Brain microvascular endothelial cell (primary cell): Measurements from ENCODE around the gene AHNAK2.

Experiments used
- DNase-seq: peaks from one replicate; pipeline ENCODE4 v3.0.0-alpha.2; 2020
- H3K27ac ChIP-seq: fragments of 250-450 bp; sonication (Bioruptor Pico); 2 replicates; pipeline ENCODE4 v1.5.1; 2020; ENCODE audit warnings: mild to moderate bottlenecking, moderate library complexity
- H3K27me3 ChIP-seq: fragments of 250-450 bp; sonication (Bioruptor Pico); replicated peaks from 2 replicates; pipeline ENCODE4 v1.5.1; 2020; ENCODE audit warnings: mild to moderate bottlenecking
- H3K36me3 ChIP-seq: fragments of 250-450 bp; sonication (Bioruptor Pico); replicated peaks from 2 replicates; pipeline ENCODE4 v1.5.1; 2020; ENCODE audit warnings: mild to moderate bottlenecking
- H3K4me3 ChIP-seq: 2 replicates; pipeline ENCODE4 v1.5.1; 2011; ENCODE audit warnings: low read depth, mild to moderate bottlenecking, control low read depth, low read length, moderate library complexity
- in situ Hi-C: cut with HindIII; loops from 2 replicates; pipeline ENCODE4 v1.10.0; 2017; ENCODE audit warnings: low sequenced_read_pairs, low pct_ligation_motif_present
- TF ChIP-seq, protein P1 (sequence below): IDR thresholded peaks from 2 replicates; pipeline ENCODE4 v1.5.1; 2011; ENCODE audit warnings: low read depth, mild to moderate bottlenecking, moderate library complexity, low read length, control low read depth, inconsistent platforms; ENCODE audit errors: missing control alignments

The AHNAK2 gene

DNA sequence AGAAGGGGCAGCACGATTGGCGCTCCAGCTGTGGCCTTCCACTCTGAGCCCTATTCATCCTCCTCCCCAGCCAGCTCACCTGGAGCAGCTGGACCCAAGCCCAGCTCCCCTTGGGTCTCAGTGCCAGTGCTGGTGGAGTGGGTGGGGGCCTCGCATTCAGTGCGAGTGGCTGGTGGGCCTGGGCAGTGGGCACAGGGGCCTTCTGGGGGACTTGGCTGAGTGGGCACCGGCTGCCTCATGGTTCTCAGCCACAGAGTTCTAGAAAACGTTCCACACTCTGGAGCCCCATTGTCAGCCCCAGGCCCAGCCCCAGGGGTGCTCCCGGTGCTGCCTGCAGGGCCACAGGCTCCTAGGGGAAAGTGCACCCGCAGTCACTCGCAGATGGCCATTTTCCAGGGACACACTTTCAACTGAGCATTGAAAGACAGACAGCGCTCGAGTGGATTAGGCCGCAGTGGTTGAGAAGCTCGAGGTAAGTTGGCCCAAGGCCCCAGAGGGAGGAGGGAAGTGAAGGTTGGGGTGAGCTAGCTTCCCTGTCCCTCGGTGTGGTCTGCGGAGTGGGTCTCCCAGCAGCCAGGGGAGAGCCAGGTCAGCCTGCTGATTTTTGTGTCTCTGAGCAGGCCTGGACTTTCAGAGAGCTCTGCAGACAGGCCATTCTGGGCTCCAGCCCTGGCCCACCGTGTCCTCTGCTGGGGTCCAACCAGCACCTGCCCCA lies 11.2 kb upstream of the AHNAK2 start:
- Histone ChIP-seq H3K4me3 (no peak overlapping the region), H3K27ac (no peak overlapping the region), H3K36me3 (peaks cover 4% of the 10 kb centered on the region), H3K27me3 (no peaks in the 10 kb centered on the region)
- TF ChIP-seq, protein P1, sequence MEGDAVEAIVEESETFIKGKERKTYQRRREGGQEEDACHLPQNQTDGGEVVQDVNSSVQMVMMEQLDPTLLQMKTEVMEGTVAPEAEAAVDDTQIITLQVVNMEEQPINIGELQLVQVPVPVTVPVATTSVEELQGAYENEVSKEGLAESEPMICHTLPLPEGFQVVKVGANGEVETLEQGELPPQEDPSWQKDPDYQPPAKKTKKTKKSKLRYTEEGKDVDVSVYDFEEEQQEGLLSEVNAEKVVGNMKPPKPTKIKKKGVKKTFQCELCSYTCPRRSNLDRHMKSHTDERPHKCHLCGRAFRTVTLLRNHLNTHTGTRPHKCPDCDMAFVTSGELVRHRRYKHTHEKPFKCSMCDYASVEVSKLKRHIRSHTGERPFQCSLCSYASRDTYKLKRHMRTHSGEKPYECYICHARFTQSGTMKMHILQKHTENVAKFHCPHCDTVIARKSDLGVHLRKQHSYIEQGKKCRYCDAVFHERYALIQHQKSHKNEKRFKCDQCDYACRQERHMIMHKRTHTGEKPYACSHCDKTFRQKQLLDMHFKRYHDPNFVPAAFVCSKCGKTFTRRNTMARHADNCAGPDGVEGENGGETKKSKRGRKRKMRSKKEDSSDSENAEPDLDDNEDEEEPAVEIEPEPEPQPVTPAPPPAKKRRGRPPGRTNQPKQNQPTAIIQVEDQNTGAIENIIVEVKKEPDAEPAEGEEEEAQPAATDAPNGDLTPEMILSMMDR, result no peak
- in situ Hi-C loops, result no loop called here
- no peak for DNase-seq

DNA sequence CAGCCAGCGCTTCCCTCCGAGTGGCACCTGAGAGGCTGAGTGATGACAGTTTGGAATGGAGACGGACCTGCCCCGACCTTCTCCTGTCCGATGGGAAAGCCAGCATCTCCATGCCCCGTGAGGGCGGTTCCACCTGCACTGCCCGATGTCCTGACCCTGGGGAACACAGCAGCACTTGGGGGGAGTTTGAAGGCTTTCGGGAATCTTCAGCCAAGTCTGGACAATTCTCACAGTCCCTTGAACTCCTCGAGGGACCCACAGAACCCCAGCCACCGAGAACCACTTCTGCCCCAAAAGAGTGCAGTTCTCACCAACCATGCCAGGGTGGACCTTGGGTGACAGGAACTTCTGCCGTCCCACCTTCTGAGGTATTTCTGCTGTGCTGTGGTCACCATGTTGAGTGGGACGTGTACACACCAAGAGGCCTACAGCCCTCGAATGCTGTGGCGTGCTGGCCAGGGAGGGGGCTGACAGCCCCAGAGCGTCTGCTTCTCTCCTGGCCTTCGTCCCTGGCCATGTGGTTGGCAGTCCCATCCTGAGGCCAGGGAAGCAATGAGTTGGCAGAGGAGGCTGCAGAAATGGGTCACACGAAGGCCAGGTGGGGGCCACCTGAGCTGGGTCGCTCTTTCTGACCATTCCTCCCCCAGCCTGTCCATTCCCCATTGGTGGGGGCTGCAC lies 8.5 kb upstream of the AHNAK2 start:
- Histone ChIP-seq H3K27ac (no peak overlapping the region), H3K27me3 (no peaks in the 10 kb centered on the region), H3K4me3 (peak overlapping the region; percentile 67), H3K36me3 (peaks cover 2% of the 10 kb centered on the region)
- TF ChIP-seq, protein P1, result no peak
- DNase-seq, result no peak
- in situ Hi-C loops, result no loop called here

DNA sequence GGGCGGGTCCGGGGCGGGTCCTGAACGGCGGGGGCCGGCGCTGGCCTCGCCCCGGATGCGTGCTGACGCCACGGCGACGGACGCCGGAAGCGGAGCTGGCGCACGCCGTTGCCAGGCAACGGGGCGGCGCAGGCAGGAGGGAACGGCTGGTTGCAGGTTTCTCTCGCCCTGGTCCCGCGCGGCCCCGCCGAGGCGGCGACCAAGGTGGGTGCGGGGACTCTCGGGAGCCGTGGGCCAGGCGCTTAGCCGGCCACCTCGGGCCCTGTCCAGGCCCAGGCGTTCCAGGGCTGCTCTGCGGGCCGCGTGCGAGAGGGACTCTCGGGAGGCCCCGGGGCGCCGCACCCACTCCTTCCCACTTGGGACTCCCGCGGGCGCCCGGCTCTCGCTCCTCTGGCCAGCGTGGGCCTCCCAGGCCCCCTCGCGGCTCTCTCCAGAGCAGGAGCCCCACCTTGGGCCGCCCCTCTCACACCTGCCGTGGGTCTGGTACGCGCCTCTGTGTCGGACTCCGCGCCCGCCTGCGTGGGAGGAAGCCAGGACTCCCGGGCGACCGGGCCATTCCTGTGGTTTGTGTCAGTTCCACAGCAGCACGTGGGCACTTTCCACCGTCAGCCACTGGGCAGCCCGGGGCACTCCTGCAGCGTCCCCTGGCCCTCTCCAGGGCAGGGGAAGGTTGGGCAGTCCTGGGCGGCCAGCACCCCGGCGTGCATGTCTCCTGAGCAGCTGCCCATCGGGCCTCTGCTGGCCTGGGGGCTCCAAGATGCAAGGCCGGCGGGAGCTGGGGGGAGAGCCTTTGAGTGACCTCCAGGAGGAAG lies 7.7 kb upstream of the AHNAK2 start, which contains the start of gene CLBA1:
Gene CLBA1, plus strand, starts transcription at position 114 of the 812 bp plus-strand sequence. Its CDS starts 644 bp downstream, at position 758.
- peak; percentile 68 for DNase-seq
- TF ChIP-seq, protein P1, result no peak
- peak within 1 kb of the TSS; percentile 8 for H3K27ac ChIP-seq
- in situ Hi-C loops, result no loop called here
- peak within 1 kb of the TSS; percentile 67 for H3K4me3 ChIP-seq
- no peaks in the 10 kb centered on the region for H3K36me3 ChIP-seq
- no peaks in the 10 kb centered on the region for H3K27me3 ChIP-seq

DNA sequence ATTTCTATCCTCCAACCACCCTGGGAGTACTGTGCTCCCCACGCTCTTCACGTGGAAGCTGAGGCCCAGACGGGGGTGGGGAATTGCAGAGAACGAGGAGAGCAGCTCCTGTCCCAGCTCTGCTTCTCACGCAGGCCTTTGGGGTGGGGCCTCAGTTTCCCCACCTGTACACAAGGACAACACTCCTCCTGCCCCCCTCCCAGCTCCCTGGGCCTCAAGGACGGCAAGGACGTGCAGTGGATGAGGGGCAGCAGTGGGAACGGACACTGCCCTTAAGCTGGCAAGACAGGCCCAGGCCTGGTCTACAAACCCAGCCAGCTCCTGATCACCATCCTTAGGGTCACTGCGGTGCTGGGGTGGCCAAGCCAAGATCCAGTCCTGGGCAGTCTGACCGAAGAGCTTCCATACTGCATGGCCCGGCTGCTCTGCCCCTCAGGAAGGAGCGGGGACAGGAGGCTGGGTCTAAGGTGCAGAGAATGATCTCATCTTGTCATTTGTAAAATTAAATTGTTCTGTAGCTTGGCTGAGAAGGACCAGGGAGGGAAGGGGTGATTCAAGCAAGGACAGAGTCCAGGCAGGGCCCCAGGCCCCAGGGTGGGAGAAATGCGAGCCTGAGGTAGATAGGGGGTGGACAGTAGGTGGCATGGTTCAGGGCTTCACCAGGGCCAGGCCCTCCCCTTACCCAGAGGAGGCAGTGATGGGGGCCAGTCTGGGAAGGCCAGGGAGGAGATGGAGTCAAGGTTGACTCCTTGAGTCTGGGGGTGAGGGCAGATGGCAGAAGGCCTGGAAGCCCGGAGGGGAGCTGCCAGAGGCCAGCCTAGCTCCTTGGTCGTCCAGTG lies 6.1 kb upstream of the AHNAK2 start:
- no peak for DNase-seq
- Histone ChIP-seq H3K27me3 (no peaks in the 10 kb centered on the region), H3K36me3 (no peaks in the 10 kb centered on the region), H3K27ac (no peak overlapping the region), H3K4me3 (no peak overlapping the region)
- in situ Hi-C loops, result no loop called here
- TF ChIP-seq, protein P1, result no peak

DNA sequence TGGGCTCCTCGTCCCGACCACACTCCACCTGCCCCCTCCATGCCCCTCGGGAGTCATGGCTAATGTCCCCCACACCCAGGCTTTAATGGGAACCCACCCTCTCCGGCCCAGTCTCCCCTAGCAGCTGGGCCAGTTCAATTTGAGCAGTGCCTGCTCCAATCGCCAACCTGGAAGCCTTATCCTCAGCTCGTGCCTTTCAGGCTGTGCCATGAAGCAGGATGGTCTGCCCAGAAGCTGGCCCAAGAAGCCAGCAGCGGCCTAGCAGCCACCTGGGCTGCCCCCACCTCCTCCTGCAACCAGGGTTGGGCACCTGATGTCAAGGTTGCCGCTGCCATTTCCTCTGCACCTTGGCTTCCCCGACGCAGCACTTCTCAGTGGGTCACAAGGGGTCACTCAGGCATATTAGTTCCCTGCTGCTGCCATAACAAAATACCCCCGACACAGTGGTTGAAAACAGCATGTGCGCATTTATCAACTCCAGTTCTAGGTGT lies 5.1 kb upstream of the AHNAK2 start:
- Histone ChIP-seq H3K4me3 (no peak overlapping the region), H3K27me3 (no peaks in the 10 kb centered on the region), H3K36me3 (no peaks in the 10 kb centered on the region), H3K27ac (no peak overlapping the region)
- no peak for DNase-seq
- in situ Hi-C loops, result no loop called here
- TF ChIP-seq, protein P1, result no peak
